SKM-1 treated with dmso at 0.1 percent for 144 hours (cell line): ENCODE results near the gene CAPZA1.
A peak's percentile ranks its signal among the peaks of the same experiment; 100 is the strongest.
"Not testable (repeated sequence)": the region's sequence is repeated elsewhere in the genome, so short reads cannot be mapped to it uniquely, and the experiment has no call there.

Experiments used
- DNase-seq: peaks from one replicate; lab custom pipeline; 2025; ENCODE audit not compliant: unreplicated experiment; lab: John Stamatoyannopoulos, UW

Gene CAPZA1

GRCh38 chr1:112626887-112627286 lies 7.3 kb downstream of the CAPZA1 start:
- no peak for DNase-seq

GRCh38 chr1:112628516-112628915 lies 8.9 kb downstream of the CAPZA1 start:
- no peak for DNase-seq

- no peak for DNase-seq
These were observed 9.6 kb downstream of the CAPZA1 start for GRCh38 chr1:112629256-112629655.

GRCh38 chr1:112633628-112634027 lies 14.0 kb downstream of the CAPZA1 start:
- DNase-seq: no peak

GRCh38 chr1:112634367-112634766 lies 14.7 kb downstream of the CAPZA1 start:
- no peak for DNase-seq

GRCh38 chr1:112636056-112636455 lies 16.4 kb downstream of the CAPZA1 start:
- DNase-seq: no peak

- no peak for DNase-seq
These were observed 17.1 kb downstream of the CAPZA1 start for GRCh38 chr1:112636597-112637253.

- no peak for DNase-seq
These were observed 17.9 kb downstream of the CAPZA1 start for GRCh38 chr1:112637254-112638109.

- no peak for DNase-seq
These were observed 18.4 kb downstream of the CAPZA1 start for GRCh38 chr1:112638110-112638428.

- not testable (repeated sequence) for DNase-seq
These were observed 20.8 kb downstream of the CAPZA1 start for GRCh38 chr1:112640437-112640836.

GRCh38 chr1:112643080-112643479 lies 23.4 kb downstream of the CAPZA1 start:
- DNase-seq: no peak

GRCh38 chr1:112646225-112646624 lies 26.6 kb downstream of the CAPZA1 start:
- DNase-seq: no peak

- no peak for DNase-seq
These were observed 31.6 kb downstream of the CAPZA1 start for GRCh38 chr1:112651205-112651604.

GRCh38 chr1:112665857-112666256 lies 46.2 kb downstream of the CAPZA1 start:
- no peak for DNase-seq

GRCh38 chr1:112666946-112667345 lies 47.3 kb downstream of the CAPZA1 start:
- DNase-seq: no peak

GRCh38 chr1:112672009-112672408 lies 52.4 kb downstream of the CAPZA1 start:
- DNase-seq: no peak

- no peak for DNase-seq
These were observed 53.2 kb downstream of the CAPZA1 start for GRCh38 chr1:112672842-112673241.

- DNase-seq: peak; percentile 57
These were observed 54.2 kb downstream of the CAPZA1 start for GRCh38 chr1:112673592-112674439.

- peak; percentile 57 for DNase-seq
These were observed 54.9 kb downstream of the CAPZA1 start, which contains the start of gene MOV10 for GRCh38 chr1:112674440-112674985. TSS of gene MOV10 (plus strand) at chr1:112674659. CDS start at chr1:112674913, 254 bp downstream.

GRCh38 chr1:112674986-112675727 lies 55.5 kb downstream of the CAPZA1 start:
- DNase-seq: no peak
